ENCODE results near the gene ZDHHC5. TPM values are rescaled to one million over a fixed set of nuclear protein-coding genes. Genes with fewer than 3 reads are reported as not detected.

ZDHHC5 gene
- total and polyA plus RNA-seq, 12 donors: 22.3 to 56.5 (median 39.9) TPM

GRCh38 chr11:57728829-57729228, 60.9 kb downstream of the ZDHHC5 start:
- Histone ChIP-seq H3K27me3 (no peaks in the 10 kb centered on the region), H3K27ac (no peak overlapping the region), H3K4me1 (peaks cover 0 to 10% (median 4%) of the 10 kb centered on the region in 9 donors), H3K36me3 (peaks cover 0 to 23% (median 0%) of the 10 kb centered on the region in 9 donors), H3K4me3 (no peak overlapping the region), H3K9me3 (no peaks in the 10 kb centered on the region)
- intact Hi-C loops (cut with DNase I): no loop called here
- no peak for ATAC-seq
- 69 to 77% methylated on average over 7 of the region's 7 CpGs for WGBS, 2 donors
- DNase-seq: no peak
- no peak for TF ChIP-seq CTCF (IDR thresholded peaks at IDR 0.05)

GRCh38 chr11:57729479-57729878, 61.6 kb downstream of the ZDHHC5 start:
- DNase-seq: no peak
- ATAC-seq: no peak
- no peak for TF ChIP-seq CTCF (IDR thresholded peaks at IDR 0.05)
- no peaks in the 10 kb centered on the region for H3K9me3 ChIP-seq
- H3K27me3 ChIP-seq: no peaks in the 10 kb centered on the region
- H3K4me1 ChIP-seq: peaks cover 0 to 10% (median 4%) of the 10 kb centered on the region in 9 donors
- 95 to 96% methylated on average over 7 of the region's 7 CpGs for WGBS, 2 donors
- H3K27ac ChIP-seq: no peak overlapping the region
- peaks cover 0 to 22% (median 0%) of the 10 kb centered on the region in 9 donors for H3K36me3 ChIP-seq
- intact Hi-C loops (cut with DNase I): no loop called here
- H3K4me3 ChIP-seq: no peak overlapping the region

DNA sequence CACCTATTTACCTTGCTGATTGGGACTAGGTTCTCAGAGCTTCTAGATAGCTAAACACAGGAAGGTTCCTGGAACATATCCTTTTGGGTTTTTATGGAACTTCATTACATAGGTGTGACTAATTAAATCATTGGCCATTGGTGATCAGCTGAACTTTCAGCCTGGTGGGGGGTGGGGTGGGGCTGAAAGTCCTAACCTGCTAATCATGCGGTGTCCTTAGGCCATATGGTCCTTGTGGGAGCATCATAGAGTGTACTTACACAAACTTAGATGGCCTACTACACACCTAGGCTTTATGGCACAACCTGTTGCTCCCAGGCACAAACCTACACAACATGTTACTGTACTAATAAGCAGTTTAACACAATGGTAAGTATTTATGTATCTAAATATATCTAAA, 64.7 kb downstream of the ZDHHC5 start:
- H3K4me3 ChIP-seq: no peak overlapping the region
- no peak for DNase-seq
- 94% methylated on average over 1 of the region's 1 CpG for WGBS, 2 donors
- peaks cover 0 to 19% (median 14%) of the 10 kb centered on the region in 9 donors for H3K4me1 ChIP-seq
- no peak for TF ChIP-seq CTCF (IDR thresholded peaks at IDR 0.05)
- peaks cover 0 to 29% (median 0%) of the 10 kb centered on the region in 9 donors for H3K36me3 ChIP-seq
- no peak for ATAC-seq
- H3K27ac ChIP-seq: peak overlapping the region in 1 of 10 donors; percentile 10
- H3K9me3 ChIP-seq: no peaks in the 10 kb centered on the region
- H3K27me3 ChIP-seq: no peaks in the 10 kb centered on the region
- intact Hi-C loops (cut with DNase I): no loop called here

GRCh38 chr11:57735619-57736298, 67.8 kb downstream of the ZDHHC5 start:
- H3K27ac ChIP-seq: peak overlapping the region in 9 of 10 donors; percentile 5 to 79 (median 59)
- intact Hi-C loops (cut with DNase I): no loop called here
- H3K9me3 ChIP-seq: no peaks in the 10 kb centered on the region
- H3K4me3 ChIP-seq: no peak overlapping the region
- no peak for DNase-seq
- ATAC-seq: peak; percentile 4 to 82 (median 44)
- no peaks in the 10 kb centered on the region for H3K27me3 ChIP-seq
- peaks cover 0 to 24% (median 18%) of the 10 kb centered on the region in 9 donors for H3K4me1 ChIP-seq
- no peak for TF ChIP-seq CTCF (IDR thresholded peaks at IDR 0.05)
- 61 to 74% methylated on average over 3 of the region's 3 CpGs for WGBS, 2 donors
- H3K36me3 ChIP-seq: peaks cover 0 to 56% (median 8%) of the 10 kb centered on the region in 9 donors
